Gastroesophageal sphincter (tissue), 4 donors: ENCODE results near the gene EFHD1. TPM values are rescaled to one million over a fixed set of nuclear protein-coding genes. Genes with fewer than 3 reads are reported as not detected.

Experiments
- ATAC-seq: fragments of 150-250 bp; one replicate; pipeline ENCODE4 v1.9.1; 2016; ENCODE audit warnings: mild to moderate bottlenecking, moderate library complexity
- H3K27ac ChIP-seq, 4 donors: fragments of 200-600 bp; sonication (generic) in 3 of 4; 1 replicate in 3 of 4; 2 replicates in 1 of 4; pipeline ENCODE4 v1.5.1; 2016 to 2019
- H3K27me3 ChIP-seq: fragments of 200-600 bp; sonication (generic); one replicate; pipeline ENCODE4 v1.5.1; 2019
- H3K36me3 ChIP-seq, 2 donors: fragments of 200-600 bp; sonication (generic); one replicate each; pipeline ENCODE4 v1.5.1; 2019; ENCODE audit warnings: control low read depth in 1 of 2
- H3K4me1 ChIP-seq, 3 donors: fragments of 200-600 bp; sonication (generic); 1 replicate in 2 of 3; 2 replicates in 1 of 3; pipeline ENCODE4 v1.5.1; 2016 to 2019; ENCODE audit warnings: control low read depth in 2 of 3
- H3K4me3 ChIP-seq, 2 donors: fragments of 200-600 bp; sonication (generic); one replicate each; pipeline ENCODE4 v1.5.1; 2019; ENCODE audit warnings: mild to moderate bottlenecking in 1 of 2, moderate library complexity in 1 of 2
- H3K9me3 ChIP-seq, 3 donors: fragments of 200-600 bp; sonication (generic); one replicate each; pipeline ENCODE4 v1.5.1; 2017 to 2019; ENCODE audit warnings: control low read depth in 2 of 3
- EP300 ChIP-seq: sonication (generic); formaldehyde crosslinking; IDR thresholded peaks from one replicate; pipeline ENCODE4 v1.6.1; 2017; ENCODE audit warnings: antibody characterized with exemption, mild to moderate bottlenecking
- POLR2A ChIP-seq, 2 donors: fragments of 450-650 bp; IDR thresholded peaks; one replicate each; pipeline ENCODE4 v1.6.1; 2017; ENCODE audit warnings: antibody characterized with exemption in 2 of 2, mild to moderate bottlenecking in 2 of 2, moderate library complexity in 1 of 2
- POLR2AphosphoS5 ChIP-seq: sonication (generic); formaldehyde crosslinking; IDR thresholded peaks from one replicate; pipeline ENCODE4 v1.6.1; 2017; ENCODE audit warnings: antibody characterized with exemption
- WGBS, 2 donors: methylation state at CpG; one replicate each; pipeline ENCODE4 v1.1.5; 2018; ENCODE audit warnings: low coverage in 1 of 2; 5-methylcytosine and 5-hydroxymethylcytosine counted together
- total RNA-seq, 4 donors: library from RNA; depleted of rRNA; stranded (reverse); fragments of >200 nt; gene quantifications; one replicate each; pipeline ENCODE4 v1.1.0, GENCODE V29; 2016
- TF ChIP-seq, protein P1 (sequence below), 4 experiments: fragments of 200-600 bp in 2 of 4; fragments of 450-650 bp in 2 of 4; sonication (generic) in 1 of 4; IDR thresholded peaks; one replicate each; pipeline ENCODE4 v1.5.1; 2017 to 2019; ENCODE audit warnings: antibody characterized with exemption in 4 of 4, mild to moderate bottlenecking in 2 of 4, moderate library complexity in 2 of 4

The EFHD1 gene
- total RNA-seq, 4 donors from 2014 or later, result 9.3 to 23.3 (median 17.5) TPM

DNA sequence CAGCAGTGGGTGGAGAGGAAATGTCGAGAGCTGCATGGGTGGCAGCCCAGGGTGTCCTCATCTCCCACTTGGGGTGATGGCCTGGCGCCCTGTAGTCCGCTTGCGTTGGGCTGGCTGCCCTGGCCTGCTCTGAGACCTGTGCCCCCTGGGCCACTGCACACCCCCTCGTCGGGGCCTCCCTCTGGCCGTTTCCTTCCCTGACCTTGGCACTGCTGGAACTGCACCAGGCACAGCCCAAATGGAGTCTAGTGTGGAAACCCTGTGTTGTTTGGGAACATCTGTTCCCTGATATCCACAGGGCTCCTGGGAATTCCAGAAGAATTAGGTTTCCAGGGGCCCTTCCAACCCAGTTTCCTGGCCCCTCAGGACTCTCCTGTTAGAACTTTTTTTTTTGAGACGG lies 13.9 kb downstream of the EFHD1 start:
- no peaks in the 10 kb centered on the region for H3K9me3 ChIP-seq
- no peak for ATAC-seq
- H3K36me3 ChIP-seq, result no peaks in the 10 kb centered on the region
- H3K27ac ChIP-seq, result no peak overlapping the region
- 61 to 92% methylated on average over 2 to 3 of the region's 8 CpGs for WGBS, 2 donors
- no peaks in the 10 kb centered on the region for H3K4me1 ChIP-seq
- no peak for TF ChIP-seq EP300
- no peak for TF ChIP-seq POLR2AphosphoS5
- TF ChIP-seq POLR2A (IDR thresholded peaks at IDR 0.05), result no peak
- TF ChIP-seq, protein P1, sequence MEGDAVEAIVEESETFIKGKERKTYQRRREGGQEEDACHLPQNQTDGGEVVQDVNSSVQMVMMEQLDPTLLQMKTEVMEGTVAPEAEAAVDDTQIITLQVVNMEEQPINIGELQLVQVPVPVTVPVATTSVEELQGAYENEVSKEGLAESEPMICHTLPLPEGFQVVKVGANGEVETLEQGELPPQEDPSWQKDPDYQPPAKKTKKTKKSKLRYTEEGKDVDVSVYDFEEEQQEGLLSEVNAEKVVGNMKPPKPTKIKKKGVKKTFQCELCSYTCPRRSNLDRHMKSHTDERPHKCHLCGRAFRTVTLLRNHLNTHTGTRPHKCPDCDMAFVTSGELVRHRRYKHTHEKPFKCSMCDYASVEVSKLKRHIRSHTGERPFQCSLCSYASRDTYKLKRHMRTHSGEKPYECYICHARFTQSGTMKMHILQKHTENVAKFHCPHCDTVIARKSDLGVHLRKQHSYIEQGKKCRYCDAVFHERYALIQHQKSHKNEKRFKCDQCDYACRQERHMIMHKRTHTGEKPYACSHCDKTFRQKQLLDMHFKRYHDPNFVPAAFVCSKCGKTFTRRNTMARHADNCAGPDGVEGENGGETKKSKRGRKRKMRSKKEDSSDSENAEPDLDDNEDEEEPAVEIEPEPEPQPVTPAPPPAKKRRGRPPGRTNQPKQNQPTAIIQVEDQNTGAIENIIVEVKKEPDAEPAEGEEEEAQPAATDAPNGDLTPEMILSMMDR (IDR thresholded peaks at IDR 0.05), result no peak
- H3K4me3 ChIP-seq, result no peak overlapping the region
- H3K27me3 ChIP-seq, result no peaks in the 10 kb centered on the region

DNA sequence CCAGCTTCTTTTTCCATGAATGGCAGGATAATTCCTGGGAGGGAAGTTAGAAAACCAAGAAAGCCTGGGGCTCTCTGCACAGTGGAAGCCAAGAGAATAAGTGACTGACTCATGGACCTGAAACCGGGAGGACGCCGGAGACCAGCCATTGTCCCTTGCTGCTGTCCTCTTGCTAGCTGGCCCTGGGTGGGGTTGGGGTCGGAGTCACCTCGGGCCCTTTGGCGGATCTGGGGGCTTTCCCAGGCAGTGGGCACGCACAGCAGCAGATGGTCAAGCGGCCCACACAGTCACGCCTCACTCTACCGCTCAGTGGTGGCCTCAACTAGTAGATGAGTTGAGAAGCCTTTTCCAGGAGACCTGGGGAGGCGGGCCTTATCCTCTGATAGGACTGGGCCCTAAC lies 15.6 kb downstream of the EFHD1 start:
- H3K4me1 ChIP-seq, result no peaks in the 10 kb centered on the region

DNA sequence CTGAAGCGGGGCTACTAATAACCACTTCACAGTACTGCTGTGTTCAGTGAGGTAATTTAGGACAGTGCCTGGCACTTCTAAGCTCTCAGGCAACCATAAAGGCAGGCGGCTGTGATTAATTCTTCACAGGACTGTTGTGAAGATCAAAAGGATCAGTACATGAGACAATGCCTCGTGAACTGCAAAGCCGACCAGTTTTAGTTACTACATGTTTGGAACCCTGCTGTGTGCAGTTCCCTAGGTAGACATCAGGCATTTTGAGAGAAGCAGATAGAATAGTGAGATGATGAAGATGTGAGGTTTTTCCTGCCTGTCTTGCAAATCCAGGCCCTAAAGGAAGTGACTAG lies 19.1 kb downstream of the EFHD1 start:
- Histone ChIP-seq H3K36me3 (no peaks in the 10 kb centered on the region), H3K9me3 (no peaks in the 10 kb centered on the region), H3K4me1 (no peaks in the 10 kb centered on the region), H3K27ac (no peak overlapping the region), H3K27me3 (no peaks in the 10 kb centered on the region), H3K4me3 (no peak overlapping the region)
- no peak for ATAC-seq
- WGBS, 2 donors, result 27 to 72% methylated on average over 3 of the region's 4 CpGs
- TF ChIP-seq POLR2A (IDR thresholded peaks at IDR 0.05), result no peak
- no peak for TF ChIP-seq POLR2AphosphoS5
- TF ChIP-seq EP300, result no peak
- TF ChIP-seq, protein P1 (IDR thresholded peaks at IDR 0.05), result no peak

More for the DNA sequence above, 15.6 kb downstream of the EFHD1 start:
- no peaks in the 10 kb centered on the region for H3K9me3 ChIP-seq
- TF ChIP-seq POLR2AphosphoS5, result no peak
- TF ChIP-seq EP300, result no peak
- TF ChIP-seq, protein P1 (IDR thresholded peaks at IDR 0.05), result no peak
- TF ChIP-seq POLR2A (IDR thresholded peaks at IDR 0.05), result no peak
- H3K27me3 ChIP-seq, result no peaks in the 10 kb centered on the region
- no peak for ATAC-seq
- no peak overlapping the region for H3K4me3 ChIP-seq
- no peaks in the 10 kb centered on the region for H3K36me3 ChIP-seq
- 88% methylated on average over 5 of the region's 11 CpGs; no CpG with 5 or more reads in 1 of the 2 donors for WGBS, 2 donors
- no peak overlapping the region for H3K27ac ChIP-seq

DNA sequence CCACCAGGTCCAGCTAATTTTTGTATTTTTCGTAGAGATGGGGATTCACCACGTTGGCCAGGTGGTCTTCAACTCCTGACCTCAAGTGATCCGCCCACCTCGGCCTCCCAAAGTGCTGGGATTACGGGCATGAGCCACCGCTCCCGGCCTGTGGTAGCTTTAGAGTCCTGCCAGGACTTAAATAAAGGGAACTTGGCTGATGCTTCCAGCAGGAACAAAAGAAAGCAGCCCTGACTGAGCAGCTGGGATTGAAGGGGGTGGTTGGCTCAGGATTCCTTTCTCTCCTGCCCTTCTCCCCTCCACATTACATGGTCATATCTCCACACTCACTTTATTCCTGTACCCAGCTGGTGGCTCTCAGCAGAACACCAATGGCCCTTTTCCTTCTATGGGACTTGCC lies 20.0 kb downstream of the EFHD1 start:
- no peak for ATAC-seq
- Histone ChIP-seq H3K27me3 (no peaks in the 10 kb centered on the region), H3K27ac (no peak overlapping the region), H3K4me1 (no peaks in the 10 kb centered on the region), H3K4me3 (no peak overlapping the region), H3K36me3 (no peaks in the 10 kb centered on the region), H3K9me3 (no peaks in the 10 kb centered on the region)
- TF ChIP-seq POLR2AphosphoS5 (no peak), POLR2A (IDR thresholded peaks at IDR 0.05) (no peak)
- WGBS, 2 donors, result 100% methylated on average over 1 of the region's 7 CpGs; no CpG with 5 or more reads in 1 of the 2 donors

DNA sequence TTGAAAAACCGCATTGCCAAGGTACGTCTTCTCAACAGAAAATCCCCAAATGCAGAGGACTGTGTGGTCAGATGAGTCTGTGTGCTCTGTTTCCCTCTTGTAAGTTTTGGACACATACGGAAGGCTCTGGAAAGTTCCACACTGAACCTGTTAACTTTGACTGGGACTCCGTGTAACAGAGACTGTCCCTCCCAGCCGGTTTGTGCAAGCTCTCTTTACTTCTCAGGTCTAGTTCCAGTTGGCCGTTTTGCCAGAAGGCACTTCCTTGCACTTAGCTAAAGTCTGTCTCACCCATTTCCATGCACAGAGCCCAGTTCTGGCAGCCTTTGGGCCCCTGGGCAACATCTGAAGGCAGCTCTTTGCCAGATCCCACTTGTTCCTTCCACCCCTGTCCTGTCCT lies 22.0 kb downstream of the EFHD1 start:
- H3K4me1 ChIP-seq, result no peaks in the 10 kb centered on the region
- H3K36me3 ChIP-seq, result no peaks in the 10 kb centered on the region
- ATAC-seq, result peak; percentile 19
- TF ChIP-seq EP300, result no peak
- TF ChIP-seq, protein P1 (IDR thresholded peaks at IDR 0.05), result no peak
- TF ChIP-seq POLR2AphosphoS5, result no peak
- no peak for TF ChIP-seq POLR2A (IDR thresholded peaks at IDR 0.05)
- H3K4me3 ChIP-seq, result no peak overlapping the region
- WGBS, 2 donors, result 20 to 60% methylated on average over 1 to 4 of the region's 6 CpGs
- H3K9me3 ChIP-seq, result no peaks in the 10 kb centered on the region
- peak overlapping the region in 1 of 4 donors; percentile 26 for H3K27ac ChIP-seq
- no peaks in the 10 kb centered on the region for H3K27me3 ChIP-seq
